ENCODE data around the gene KRTAP12-1. TPM values are rescaled to one million over a fixed set of nuclear protein-coding genes. Genes with fewer than 3 reads are reported as not detected.
A peak's percentile ranks its signal among the peaks of the same experiment; 100 is the strongest.

The KRTAP12-1 gene
- total RNA-seq, 1 donor from 2014 or later: not detected

DNA sequence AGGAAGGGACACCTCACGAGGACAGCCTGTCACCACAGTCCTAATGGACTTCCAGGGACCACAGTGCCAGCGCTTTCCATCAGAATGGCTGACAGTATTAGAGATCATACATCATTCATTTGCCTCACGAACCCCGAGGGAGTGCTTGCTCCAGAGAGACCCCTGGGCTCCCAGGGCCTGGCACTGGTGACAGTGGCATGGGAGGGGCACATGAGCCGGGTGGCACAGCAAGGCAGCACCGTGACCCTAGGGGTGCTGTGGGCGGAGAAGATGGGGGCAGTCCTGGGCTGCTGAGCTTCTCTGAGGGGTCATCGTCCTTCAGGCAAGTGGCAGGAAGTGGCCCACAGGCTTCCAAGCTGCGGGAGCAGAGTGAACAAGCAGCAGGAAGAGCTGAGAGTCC lies 45.8 kb upstream of the KRTAP12-1 start:
- no peak for DNase-seq
- H3K4me3 ChIP-seq: no peak overlapping the region
- intact Hi-C loops (cut with DNase I): no loop called here
- no peaks in the 10 kb centered on the region for H3K36me3 ChIP-seq
- H3K27ac ChIP-seq: no peak overlapping the region
- ATAC-seq: no peak
- no peaks in the 10 kb centered on the region for H3K4me1 ChIP-seq
- TF ChIP-seq, protein P1, sequence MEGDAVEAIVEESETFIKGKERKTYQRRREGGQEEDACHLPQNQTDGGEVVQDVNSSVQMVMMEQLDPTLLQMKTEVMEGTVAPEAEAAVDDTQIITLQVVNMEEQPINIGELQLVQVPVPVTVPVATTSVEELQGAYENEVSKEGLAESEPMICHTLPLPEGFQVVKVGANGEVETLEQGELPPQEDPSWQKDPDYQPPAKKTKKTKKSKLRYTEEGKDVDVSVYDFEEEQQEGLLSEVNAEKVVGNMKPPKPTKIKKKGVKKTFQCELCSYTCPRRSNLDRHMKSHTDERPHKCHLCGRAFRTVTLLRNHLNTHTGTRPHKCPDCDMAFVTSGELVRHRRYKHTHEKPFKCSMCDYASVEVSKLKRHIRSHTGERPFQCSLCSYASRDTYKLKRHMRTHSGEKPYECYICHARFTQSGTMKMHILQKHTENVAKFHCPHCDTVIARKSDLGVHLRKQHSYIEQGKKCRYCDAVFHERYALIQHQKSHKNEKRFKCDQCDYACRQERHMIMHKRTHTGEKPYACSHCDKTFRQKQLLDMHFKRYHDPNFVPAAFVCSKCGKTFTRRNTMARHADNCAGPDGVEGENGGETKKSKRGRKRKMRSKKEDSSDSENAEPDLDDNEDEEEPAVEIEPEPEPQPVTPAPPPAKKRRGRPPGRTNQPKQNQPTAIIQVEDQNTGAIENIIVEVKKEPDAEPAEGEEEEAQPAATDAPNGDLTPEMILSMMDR (IDR thresholded peaks at IDR 0.05): no peak
- no peaks in the 10 kb centered on the region for H3K9me3 ChIP-seq
- H3K27me3 ChIP-seq (ENCODE audit: low read depth): peaks cover 55% of the 10 kb centered on the region

DNA sequence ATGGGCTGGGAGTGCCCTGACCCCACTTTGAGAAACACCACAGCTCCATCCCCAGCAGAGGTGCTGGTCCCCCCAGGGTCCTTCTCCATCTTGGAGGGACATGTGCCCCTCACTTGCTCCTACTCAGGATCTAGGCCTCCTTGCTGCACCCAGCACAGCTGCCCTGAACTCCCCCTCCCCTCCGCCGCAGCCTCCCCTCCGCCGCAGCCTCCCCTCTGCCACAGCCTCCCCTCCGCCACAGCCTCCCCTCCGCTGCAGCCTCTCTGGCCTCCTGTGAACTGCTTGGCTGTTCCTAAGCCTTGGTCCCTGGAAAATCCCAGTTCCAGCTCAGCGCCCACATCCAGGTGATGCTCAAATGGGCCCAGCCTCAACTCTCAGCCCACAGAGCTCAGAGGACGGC lies 45.4 kb upstream of the KRTAP12-1 start:
- Histone ChIP-seq H3K9me3 (no peaks in the 10 kb centered on the region), H3K4me3 (no peak overlapping the region), H3K4me1 (no peaks in the 10 kb centered on the region), H3K36me3 (no peaks in the 10 kb centered on the region), H3K27me3 (ENCODE audit: low read depth) (peaks cover 57% of the 10 kb centered on the region), H3K27ac (no peak overlapping the region)
- intact Hi-C loops (cut with DNase I): no loop called here
- DNase-seq (no peak), ATAC-seq (no peak)
- TF ChIP-seq, protein P1 (IDR thresholded peaks at IDR 0.05): no peak

DNA sequence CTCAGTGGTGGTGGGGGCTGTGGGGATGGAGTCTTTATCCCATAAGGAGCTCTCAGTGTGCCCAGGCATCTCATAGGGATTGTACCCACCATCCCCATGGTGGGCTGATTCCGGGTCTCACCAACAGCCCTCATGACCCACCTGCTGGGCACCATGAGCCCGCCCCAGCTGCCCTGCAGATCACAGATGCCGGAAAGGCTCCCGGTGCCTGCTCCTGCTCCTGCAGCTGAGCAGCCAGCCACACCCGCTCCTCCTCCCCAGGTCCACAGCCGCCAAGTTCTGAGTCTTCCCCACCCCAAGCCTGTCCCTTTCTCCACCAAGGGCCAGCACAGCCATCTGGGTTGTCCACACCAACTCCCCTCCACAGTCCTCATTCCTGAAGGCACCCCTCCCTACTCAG lies 44.9 kb upstream of the KRTAP12-1 start:
- ATAC-seq (no peak), DNase-seq (no peak)
- Histone ChIP-seq H3K9me3 (no peaks in the 10 kb centered on the region), H3K4me3 (no peak overlapping the region), H3K36me3 (no peaks in the 10 kb centered on the region), H3K27me3 (ENCODE audit: low read depth) (peaks cover 56% of the 10 kb centered on the region), H3K27ac (no peak overlapping the region), H3K4me1 (no peaks in the 10 kb centered on the region)
- intact Hi-C loops (cut with DNase I): no loop called here
- TF ChIP-seq, protein P1 (IDR thresholded peaks at IDR 0.05): no peak

DNA sequence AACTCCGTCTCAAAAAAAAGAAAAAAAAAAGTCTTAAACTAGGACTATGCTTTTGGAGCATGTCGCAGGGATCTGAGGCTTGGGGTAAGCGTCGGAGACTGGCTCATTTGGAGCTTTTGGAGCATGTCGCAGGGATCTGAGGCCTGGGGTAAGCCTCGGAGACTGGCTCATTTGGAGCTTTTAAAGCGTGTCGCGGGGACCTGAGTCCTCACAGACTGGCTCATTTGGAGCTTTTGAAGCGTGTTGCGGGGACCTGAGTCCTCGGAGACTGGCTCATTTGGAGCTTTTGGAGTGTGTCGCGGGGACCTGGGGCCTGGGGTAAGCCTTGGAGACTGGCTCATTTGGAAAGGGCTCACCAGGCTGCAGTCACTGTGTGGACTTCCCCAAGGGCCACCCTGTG lies 43.0 kb upstream of the KRTAP12-1 start:
- Histone ChIP-seq H3K27me3 (ENCODE audit: low read depth) (peaks cover 56% of the 10 kb centered on the region), H3K27ac (no peak overlapping the region), H3K4me3 (no peak overlapping the region), H3K36me3 (no peaks in the 10 kb centered on the region), H3K4me1 (no peaks in the 10 kb centered on the region), H3K9me3 (no peaks in the 10 kb centered on the region)
- intact Hi-C loops (cut with DNase I): no loop called here
- DNase-seq (no peak), ATAC-seq (no peak)
- TF ChIP-seq, protein P1 (IDR thresholded peaks at IDR 0.05): no peak

DNA sequence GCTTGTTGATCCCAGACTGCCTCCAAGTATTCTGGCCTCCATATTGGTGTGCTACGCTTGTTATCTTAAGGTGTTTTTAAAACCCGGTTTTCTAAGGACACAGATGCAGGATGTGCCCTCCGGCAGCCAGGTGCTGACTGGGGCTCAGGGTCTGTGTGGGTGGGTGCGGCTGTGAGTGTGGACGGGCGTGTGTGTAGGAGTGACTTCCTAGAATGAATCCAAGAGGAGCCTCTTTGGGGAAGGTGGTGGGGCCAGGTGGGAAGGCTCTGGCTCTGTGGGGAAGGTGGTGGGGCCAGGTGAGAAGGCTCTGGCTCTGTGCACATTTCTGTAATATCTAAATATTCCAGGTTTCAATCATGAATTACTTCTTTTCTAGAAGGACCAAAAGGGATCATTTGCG lies 42.2 kb upstream of the KRTAP12-1 start:
- peak in 1 of 2 donors; percentile 31 for ATAC-seq
- intact Hi-C loops (cut with DNase I): no loop called here
- DNase-seq: no peak

More for the DNA sequence above, 42.2 kb upstream of the KRTAP12-1 start:
- H3K9me3 ChIP-seq: no peaks in the 10 kb centered on the region
- H3K4me3 ChIP-seq: no peak overlapping the region
- no peaks in the 10 kb centered on the region for H3K4me1 ChIP-seq
- no peaks in the 10 kb centered on the region for H3K36me3 ChIP-seq
- peaks cover 59% of the 10 kb centered on the region for H3K27me3 ChIP-seq (ENCODE audit: low read depth)
- TF ChIP-seq, protein P1 (IDR thresholded peaks at IDR 0.05): no peak
- H3K27ac ChIP-seq: no peak overlapping the region

Measured in lower lobe of right lung (tissue), 2 donors.